ENCODE data around the gene SEC31B.

Gene SEC31B, protein sequence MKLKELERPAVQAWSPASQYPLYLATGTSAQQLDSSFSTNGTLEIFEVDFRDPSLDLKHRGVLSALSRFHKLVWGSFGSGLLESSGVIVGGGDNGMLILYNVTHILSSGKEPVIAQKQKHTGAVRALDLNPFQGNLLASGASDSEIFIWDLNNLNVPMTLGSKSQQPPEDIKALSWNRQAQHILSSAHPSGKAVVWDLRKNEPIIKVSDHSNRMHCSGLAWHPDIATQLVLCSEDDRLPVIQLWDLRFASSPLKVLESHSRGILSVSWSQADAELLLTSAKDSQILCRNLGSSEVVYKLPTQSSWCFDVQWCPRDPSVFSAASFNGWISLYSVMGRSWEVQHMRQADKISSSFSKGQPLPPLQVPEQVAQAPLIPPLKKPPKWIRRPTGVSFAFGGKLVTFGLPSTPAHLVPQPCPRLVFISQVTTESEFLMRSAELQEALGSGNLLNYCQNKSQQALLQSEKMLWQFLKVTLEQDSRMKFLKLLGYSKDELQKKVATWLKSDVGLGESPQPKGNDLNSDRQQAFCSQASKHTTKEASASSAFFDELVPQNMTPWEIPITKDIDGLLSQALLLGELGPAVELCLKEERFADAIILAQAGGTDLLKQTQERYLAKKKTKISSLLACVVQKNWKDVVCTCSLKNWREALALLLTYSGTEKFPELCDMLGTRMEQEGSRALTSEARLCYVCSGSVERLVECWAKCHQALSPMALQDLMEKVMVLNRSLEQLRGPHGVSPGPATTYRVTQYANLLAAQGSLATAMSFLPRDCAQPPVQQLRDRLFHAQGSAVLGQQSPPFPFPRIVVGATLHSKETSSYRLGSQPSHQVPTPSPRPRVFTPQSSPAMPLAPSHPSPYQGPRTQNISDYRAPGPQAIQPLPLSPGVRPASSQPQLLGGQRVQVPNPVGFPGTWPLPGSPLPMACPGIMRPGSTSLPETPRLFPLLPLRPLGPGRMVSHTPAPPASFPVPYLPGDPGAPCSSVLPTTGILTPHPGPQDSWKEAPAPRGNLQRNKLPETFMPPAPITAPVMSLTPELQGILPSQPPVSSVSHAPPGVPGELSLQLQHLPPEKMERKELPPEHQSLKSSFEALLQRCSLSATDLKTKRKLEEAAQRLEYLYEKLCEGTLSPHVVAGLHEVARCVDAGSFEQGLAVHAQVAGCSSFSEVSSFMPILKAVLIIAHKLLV
- 7.7 to 57.2 reads per million in 2 experiments for total RNA-seq

DNA sequence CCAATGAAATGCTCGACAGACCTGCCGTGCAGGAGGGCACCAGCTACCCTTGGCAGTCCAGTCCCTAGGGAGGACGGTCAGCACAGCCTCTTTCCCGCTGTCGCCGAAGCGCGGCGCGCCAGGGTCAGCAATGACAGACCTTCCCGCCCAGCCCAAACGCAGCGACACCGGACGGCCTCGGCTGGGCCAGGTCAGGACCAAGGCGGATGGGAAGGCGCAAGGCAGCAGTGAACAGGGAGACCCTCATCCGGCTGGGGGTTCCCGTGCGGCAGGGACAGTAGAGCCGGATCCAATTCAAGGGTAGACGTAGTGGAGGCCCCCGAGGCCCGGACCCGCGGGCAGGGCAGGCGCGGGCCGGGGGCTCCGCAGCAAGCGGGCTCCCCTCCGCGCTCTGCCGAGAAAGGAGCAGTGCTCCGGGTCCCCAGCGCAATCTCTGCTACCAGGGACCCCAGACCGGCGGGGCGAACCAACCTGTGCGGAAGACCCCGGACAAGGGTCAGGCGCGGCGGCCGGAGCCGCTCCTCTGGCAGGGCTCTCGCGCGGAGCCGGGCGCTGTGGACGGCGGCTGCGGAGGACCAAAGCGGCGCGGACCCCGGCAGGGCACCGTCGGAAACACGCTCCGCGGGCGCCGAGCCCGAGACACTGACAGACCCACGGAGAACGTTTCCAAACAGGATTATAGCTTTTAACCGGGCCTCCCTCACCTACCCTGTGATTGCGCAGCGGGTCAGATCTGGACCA, at the start of gene SEC31B:
TSS of gene SEC31B (minus strand) at position 551 of the 741 bp plus-strand sequence. CDS start 2,909 bp downstream, outside the sequence.
- no peak for DNase-seq (ENCODE audit: low read depth)

DNA sequence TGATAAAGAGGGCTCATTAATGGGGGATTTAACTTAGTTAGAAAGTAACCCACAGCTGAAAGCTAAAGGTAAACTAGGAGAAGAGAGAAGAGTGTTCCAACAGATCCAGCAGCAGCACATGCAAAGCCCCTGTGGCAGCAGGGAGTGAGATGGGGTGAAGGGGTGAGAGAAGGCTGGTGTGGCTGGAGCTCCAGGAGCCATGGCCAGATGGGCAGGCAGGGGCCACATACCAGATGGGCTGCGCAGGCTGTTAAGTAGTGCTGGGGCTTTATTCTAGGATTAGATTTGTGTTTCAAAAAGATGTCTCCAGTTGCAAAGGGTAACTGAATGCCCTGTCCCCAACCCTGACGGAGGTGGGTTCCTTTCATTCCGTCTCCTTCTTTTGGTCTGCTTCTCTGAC, 49.3 kb upstream of the SEC31B start:
- DNase-seq (ENCODE audit: low read depth), result no peak

DNA sequence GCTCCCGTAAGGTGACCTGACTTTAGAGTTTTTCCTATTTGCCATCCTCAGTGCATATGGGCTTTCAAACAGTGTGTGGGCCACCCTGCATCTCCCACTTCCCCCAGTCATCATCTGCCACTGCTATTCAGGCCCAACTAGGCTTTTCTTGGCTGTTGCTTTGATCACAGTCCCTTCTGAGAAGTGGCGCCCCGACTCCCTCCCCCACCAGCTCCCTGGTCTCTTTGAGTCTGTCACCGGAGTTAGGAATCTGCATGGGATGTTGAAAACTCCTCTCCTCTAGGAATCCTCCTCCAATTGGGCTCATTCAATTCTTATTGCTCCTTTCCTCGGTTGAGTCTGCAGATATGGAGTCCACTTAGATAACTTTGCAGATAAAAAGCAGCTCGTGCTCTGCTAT, 48.2 kb upstream of the SEC31B start:
- no peak for DNase-seq (ENCODE audit: low read depth)

DNA sequence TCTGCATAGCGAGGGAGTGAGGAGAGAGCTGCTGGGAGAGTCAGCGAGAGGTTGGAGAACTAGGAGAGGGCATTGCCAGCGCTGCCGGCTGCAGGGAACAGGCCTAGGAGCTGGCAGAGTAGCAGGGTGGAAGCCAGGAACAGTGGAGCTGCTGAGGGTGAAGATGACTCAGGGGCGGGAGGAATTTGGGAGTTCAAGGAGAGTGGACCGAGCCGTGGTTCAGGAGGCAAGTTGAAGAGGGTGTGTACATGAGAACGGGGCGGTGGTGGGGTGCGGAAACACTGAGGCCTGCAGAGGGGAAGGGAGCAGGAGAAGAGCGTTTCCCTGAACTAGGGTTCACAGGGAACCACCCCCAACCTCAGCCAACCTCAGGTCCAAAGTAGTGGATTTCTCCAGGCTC, 47.6 kb upstream of the SEC31B start:
- no peak for DNase-seq (ENCODE audit: low read depth)

DNA sequence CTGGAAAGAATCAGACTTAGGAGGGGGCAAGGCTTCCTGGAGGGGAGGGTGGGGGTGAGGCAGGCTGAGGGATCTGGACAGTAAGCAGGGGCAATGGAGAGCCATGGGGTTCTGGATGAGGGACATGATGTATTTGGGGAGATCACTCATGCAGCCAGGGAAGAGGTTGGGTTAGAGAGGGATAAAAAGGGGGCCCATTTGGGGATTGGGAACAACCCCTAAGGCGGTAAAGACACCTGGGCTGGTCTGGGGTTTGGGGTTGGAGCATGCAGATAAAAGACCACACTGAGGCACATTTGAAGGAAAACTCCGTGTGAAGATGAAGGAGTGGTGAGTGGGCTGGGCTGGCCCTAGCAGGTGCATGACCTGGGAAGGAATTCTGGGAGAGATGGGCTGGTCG, 46.9 kb upstream of the SEC31B start:
- DNase-seq (ENCODE audit: low read depth), result no peak

DNA sequence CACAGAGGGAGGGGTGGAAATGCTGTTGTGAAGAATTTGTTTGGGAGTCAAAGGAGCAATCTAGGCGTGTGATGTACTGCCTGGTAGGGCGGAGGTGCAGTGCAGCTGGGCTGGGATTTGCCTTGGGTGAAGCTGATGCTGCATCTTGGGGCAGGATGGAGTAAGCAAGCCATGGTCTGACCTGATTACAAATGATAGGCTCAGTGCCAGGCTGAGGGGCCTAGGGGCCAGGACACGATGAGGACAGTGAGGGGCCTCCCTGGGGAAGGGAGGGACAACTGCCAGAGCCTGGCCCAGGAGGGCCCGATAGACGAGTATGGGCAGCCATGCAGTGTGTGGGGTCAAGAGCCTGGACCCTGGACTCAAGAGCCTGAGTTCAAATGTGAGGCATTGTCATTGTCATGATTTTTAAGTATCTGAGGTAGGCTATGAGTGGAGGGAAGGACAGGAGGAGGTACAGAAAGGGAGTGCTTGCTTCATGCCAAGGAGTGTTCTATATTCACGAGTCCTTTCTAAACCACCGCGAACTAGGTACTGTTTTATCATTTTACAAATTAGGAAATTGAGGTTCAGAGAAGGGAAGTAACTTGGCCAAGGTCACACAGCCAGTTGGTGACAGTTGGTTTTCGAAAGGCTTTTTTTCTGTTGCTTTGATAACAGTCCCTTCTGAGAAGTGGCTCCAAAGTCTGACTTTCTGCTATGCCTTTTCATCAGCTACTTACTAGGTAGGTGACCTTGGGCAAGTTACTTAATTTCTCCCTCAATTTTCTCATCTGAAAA, 45.7 kb upstream of the SEC31B start:
- no peak for DNase-seq (ENCODE audit: low read depth)

DNA sequence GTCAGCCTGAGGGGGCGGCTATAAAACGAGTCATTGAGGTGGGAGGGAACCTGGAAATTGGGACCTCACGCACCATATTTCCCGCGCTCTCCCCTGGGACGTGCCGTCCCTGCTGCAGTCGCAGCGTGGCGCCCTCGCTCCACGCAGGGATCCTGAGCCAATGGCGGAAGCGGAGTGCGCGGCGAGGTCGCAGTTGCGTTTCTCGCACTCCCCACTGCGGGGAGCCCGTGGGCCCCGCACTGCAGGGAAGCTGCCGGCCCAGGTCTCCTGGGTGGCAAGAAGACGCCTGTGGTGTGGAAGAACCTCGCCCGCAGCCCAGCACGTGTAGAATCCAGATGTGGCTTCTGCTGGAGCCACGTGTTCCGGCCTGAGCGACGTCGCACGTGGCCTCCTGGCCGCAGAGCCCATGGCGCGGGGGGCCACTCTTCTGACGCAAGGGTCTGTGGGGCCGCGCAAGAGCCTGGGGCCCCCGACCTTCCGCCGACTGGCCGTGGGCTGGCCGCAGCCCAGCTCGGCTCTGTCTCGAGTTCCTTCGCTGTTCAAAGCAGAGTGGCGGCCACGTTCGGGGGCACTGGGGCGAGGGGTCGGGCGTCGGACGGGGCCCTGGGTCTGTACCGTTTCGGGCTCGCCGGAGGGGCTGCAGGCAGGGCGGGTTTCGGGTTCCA, 42.5 kb upstream of the SEC31B start:
- peak; percentile 71 for DNase-seq (ENCODE audit: low read depth)

DNA sequence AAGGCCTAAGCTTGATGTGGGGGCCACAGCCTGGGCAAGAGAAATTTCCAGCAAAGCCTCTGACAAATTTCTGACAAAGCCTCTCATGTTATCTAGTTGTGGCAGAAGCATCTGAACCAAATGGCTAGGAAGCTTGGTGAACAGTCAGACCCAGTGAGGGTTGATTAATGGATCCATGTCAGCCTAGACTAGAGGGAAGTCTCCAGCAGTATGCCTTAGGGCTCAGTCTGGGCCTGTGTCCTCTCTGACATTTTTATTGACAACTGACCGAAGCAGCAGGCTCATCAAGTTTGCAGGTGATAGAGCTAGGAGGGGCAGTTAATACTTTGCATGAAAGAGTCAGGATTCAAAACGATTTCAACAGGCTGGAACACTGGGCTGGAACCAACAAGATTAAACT, 41.3 kb upstream of the SEC31B start:
- no peak for DNase-seq (ENCODE audit: low read depth)

DNA sequence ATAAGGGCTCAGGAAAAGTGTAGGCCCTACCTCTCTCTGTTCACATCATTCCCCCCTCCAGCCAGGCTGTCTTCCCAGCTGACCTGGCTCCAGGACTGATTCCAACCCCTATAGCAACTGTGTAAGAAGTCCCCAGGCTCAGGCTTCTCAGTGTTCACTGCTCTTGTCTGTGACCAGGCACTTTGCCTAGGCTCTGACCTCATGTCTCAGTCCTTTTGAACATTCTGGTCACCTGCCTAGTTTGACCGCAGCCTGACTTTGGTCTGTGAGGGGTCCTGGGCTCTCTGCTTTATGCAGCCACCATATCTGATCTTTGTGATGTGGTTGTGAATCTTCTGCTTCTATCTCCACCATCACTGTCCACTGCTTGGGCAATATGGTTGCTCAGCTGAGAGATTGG, 40.6 kb upstream of the SEC31B start:
- no peak for DNase-seq (ENCODE audit: low read depth)

DNA sequence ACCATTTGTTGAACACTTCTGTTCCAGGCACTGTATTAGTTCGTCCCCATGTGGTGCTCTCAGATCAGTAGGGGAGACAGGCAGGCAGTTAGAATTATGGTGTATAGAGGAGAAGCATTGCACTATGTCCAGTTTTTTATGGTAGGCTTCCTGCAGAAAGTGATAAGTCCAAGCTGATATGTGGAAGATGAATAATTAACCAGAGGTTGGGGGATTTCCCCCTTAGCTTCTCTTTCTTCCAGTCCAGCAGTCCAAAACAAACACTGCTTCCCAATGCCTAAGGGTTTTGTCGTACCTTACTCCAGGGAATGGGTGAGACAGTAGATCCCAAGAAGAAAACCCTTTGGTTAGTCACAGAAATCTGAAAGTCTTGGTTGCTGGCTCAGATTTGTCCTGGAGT, 35.2 kb upstream of the SEC31B start:
- no peak for DNase-seq (ENCODE audit: low read depth)

DNA sequence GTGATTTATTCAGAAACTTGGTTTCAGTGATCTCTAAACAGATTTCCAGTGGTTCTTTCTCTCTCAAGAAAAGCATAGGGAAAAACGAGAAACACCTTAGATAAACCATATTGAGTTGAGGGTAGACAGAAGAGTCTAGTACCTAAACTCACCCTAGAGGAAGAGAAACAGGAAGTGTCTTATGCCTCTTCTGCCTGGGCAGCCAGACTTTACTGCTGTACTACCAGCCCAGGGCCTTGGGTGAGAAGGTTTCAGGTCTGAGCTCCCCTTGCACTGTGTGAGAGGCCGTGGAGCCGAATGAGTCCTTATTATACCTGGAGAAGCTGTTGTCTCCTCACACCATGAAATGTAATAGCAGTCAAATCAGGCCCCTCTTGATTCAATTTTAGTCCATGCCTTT, 34.3 kb upstream of the SEC31B start:
- DNase-seq (ENCODE audit: low read depth), result no peak

DNA sequence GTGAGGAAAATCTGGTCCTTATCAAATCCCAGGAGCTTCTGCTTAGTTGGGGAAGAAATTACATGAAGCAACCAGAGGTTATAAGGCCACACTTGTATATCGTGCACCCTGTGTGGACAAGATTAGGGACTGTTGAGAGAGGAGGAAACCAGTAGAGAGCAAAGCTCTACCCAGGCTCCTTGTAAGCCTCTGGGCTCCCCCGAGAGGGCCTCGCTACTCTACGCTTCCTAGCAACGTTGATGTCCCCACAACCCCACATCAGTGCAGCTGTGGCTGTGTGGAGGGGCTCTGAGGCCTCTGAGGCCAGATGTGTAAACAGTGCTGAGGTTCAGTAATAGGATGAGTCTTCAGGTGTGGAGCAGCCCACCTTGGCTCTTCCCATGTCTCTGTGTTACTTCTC, 32.1 kb upstream of the SEC31B start:
- DNase-seq (ENCODE audit: low read depth), result no peak

DNA sequence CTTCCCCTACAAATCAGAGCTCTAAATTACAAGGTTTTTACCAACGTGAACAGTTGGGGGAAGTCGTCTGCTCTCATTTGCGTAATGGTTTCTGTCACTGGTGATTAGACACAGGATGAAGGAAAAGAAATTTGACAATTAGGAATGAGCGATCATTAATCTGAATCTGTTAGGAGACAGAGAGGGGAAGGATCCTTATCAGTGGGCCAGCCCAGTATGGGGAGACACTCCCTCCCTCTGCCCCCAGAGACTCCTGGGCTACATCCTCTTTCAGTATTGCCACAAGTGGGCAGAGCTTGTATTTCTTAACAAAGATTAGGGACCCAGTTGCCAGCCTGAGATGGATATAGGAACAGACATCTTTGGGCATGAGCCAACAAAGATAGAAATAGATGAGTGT, 31.5 kb upstream of the SEC31B start:
- no peak for DNase-seq (ENCODE audit: low read depth)

DNA sequence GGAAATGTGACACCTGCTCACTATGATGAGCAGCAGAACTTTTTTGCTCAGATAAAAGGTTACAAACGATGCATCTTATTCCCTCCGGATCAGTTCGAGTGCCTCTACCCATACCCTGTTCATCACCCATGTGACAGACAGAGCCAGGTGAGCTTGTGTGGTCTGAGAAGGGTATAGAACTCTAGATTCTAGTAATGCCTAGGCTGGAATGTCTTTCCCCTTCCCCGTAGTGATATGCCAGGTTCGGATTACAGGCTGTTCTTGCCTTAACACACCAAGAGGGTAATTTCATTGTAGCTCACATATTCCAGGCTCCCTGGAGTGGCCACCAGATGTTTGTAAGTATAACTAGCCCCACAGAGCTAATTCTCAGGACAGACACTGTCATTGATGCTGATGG, 25.3 kb upstream of the SEC31B start:
- DNase-seq (ENCODE audit: low read depth), result no peak

DNA sequence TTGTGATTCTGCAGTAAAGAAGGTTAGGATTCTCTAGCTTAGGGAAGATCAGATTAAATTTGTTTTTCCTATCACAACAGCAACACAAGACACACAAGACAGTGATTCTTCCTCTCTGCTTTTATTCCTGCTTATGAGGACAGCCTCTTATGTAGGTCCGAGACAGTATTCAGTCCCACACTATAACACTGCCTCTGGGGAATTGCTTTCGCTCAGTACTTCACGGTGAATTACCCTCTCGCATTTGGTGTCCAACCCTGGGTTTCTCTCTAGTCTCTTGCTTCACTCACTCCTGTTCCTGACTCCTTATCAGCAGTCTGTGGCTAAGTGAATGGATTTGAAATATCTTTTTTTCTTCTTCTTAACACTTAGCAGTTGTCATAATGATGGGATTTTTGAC, 17.8 kb upstream of the SEC31B start:
- no peak for DNase-seq (ENCODE audit: low read depth)

DNA sequence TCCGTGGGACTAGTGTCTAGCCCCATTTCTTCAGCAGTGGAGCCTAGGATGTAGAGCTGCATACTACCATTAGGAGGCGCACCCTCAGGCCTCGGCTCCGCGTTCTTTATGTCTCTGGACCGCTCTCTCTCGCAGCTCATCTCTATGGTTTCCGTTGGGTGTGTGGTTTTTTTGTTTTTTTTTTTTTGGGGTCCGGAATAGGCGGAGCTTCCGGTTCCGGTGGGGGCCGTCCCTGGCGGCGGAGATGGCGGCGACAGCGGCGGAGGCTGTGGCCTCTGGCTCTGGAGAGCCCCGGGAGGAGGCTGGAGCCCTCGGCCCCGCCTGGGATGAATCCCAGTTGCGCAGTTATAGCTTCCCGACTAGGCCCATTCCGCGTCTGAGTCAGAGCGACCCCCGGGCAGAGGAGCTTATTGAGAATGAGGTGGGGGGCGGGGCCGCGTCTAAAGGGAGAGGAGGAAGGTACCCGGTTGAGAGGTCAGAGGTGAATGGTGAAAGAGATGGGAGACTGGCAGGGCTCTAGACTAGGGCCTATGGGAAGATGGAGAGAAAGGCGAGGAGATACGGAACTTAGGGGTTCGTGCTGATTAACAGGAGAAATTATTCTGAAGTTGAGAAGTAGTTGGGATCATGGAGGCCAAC, 16.2 kb upstream of the SEC31B start, which contains the start of gene HIF1AN:
TSS of gene HIF1AN (plus strand) at position 229 of the 639 bp plus-strand sequence. CDS start at position 245, 16 bp downstream.
- peak; percentile 79 for DNase-seq (ENCODE audit: low read depth)

DNA sequence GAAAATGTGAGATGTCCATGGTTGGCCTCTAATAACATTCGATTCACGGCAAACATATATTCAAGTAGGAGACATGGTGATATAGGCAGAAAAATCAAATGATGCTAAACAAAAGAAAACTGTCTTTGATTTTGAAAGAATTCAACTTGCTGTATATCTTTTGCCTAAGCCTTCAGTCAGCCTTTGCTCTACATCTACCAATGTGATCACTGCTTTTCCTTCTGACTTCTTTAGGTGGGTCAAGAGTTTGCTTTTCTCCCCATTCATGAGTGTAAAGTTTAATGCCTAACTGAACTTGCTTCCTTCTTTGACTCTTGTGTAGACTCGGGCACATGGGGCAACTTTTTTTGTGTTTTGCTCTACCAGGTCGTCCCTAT, 15.7 kb upstream of the SEC31B start:
- DNase-seq (ENCODE audit: low read depth), result no peak

DNA sequence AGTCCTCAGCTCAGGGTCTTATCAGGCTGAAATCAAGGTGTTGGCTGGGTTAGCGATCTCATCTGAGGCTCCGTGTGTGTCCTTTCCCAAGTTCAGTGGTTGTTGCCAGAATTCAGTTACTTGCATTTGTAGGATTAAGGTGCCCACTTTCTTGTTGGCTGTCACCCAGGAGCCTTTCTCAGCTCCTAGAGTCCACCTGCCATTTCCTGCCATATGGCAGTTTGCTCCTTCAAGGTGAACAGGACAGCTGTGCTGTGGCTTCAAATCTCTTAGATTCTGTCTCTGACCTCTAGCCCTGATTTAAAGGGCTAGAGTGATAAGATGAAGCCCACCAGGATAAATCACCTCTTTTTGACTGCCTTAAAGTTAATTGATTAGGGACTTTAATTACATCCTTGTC, 15.1 kb upstream of the SEC31B start:
- DNase-seq (ENCODE audit: low read depth), result no peak

DNA sequence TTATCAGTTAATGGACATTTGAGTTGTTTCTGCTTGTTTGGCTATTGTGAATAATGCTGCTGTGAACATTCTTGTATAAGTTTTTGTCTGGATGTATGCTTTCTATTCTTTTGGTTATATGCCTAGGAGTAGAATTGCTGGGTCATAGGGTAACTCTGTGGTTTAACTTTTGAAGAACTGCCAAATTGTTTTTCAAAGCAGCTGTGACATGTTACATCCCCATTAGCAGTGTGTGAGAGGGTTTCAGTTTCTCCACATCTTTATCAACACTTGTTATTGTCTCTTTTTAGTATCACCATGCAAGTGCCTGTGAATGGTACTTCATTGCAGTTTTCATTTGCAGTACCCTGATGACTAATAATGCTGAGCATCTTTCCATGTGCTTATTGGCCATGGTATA, 12.1 kb upstream of the SEC31B start:
- no peak for DNase-seq (ENCODE audit: low read depth)
